HepG2 (cell line): Measurements from ENCODE around the gene FAM83C. TPM values are rescaled to one million over a fixed set of nuclear protein-coding genes. Genes with fewer than 3 reads are reported as not detected.
A peak's percentile ranks its signal among the peaks of the same experiment; 100 is the strongest.

ENCODE experiments used
- ATAC-seq: fragments of 200-7000 bp; cut with Tn5 transposase; 3 replicates; pipeline ENCODE4 v1.9.1; 2020; ENCODE audit warnings: mild to moderate bottlenecking, moderate library complexity
- BruUV-seq: library from RNA; stranded (reverse); fragments of 400-500 nt; replicated peaks from 2 replicates; lab custom pipeline; 2021; lab: Mats Ljungman, UMichigan
- CTCF ChIA-PET: fragments of 300-600 bp; formaldehyde crosslinking; extraction: SDS; loops from one replicate; lab custom pipeline; 2021; ENCODE audit warnings: low total read pairs, inconsistent platforms, low intra/inter-chr PET ratio; lab: Yijun Ruan, JAX
- POLR2A ChIA-PET: fragments of 350-600 bp; sonication (Branson Sonifier 250); formaldehyde crosslinking; loops from one replicate; lab custom pipeline; 2020; ENCODE audit warnings: antibody characterized with exemption, inconsistent platforms; lab: Yijun Ruan, JAX
- DNase-seq: peaks from one replicate; pipeline ENCODE4 v3.0.0-alpha.2; 2015; ENCODE audit warnings: low spot score
- FAIRE-seq: peaks from 3 replicates; lab custom pipeline; 2011; peaks lifted over from hg19 to GRCh38; lab: Jason Lieb, UNC
- H2AFZ ChIP-seq: one replicate; pipeline ENCODE4 v1.6.1; 2011; ENCODE audit warnings: low read length, inconsistent platforms
- H3K27ac ChIP-seq: fragments of 300-600 bp; 3 replicates; pipeline ENCODE4 v1.8.0; 2011; ENCODE audit warnings: mixed run types, mild to moderate bottlenecking, mixed read lengths, low read length, inconsistent platforms; ENCODE audit not compliant: insufficient read depth; ENCODE audit errors: extremely low read length
- H3K27me3 ChIP-seq, 2 experiments: fragments of 200-600 bp in 1 of 2; 2 replicates in 1 of 2; 3 replicates in 1 of 2; pipeline versions ENCODE4 v1.6.0 to v1.8.0; 2011; ENCODE audit warnings: low read length in 2 of 2, mild to moderate bottlenecking in 2 of 2, moderate library complexity in 2 of 2, inconsistent platforms in 1 of 2; ENCODE audit not compliant: insufficient read depth in 2 of 2, control insufficient read depth in 1 of 2
- H3K36me3 ChIP-seq, 2 experiments: fragments of 200-600 bp in 1 of 2; replicated peaks in 1 of 2; 2 replicates in 1 of 2; 3 replicates in 1 of 2; pipeline versions ENCODE4 v1.5.1 to v1.8.0; 2011; ENCODE audit warnings: low read length in 2 of 2, inconsistent platforms in 1 of 2; ENCODE audit not compliant: insufficient read depth in 2 of 2, control insufficient read depth in 1 of 2
- H3K4me1 ChIP-seq: 2 replicates; pipeline ENCODE4 v1.5.1; 2012; ENCODE audit warnings: low read length, inconsistent platforms; ENCODE audit not compliant: insufficient read depth
- H3K4me2 ChIP-seq: 2 replicates; pipeline ENCODE4 v1.6.0; 2011; ENCODE audit warnings: low read depth, low read length, inconsistent platforms
- H3K4me3 ChIP-seq, 3 experiments: fragments of 200-600 bp in 1 of 3; sonication (generic), shearing (Covaris generic) in 1 of 3; replicated peaks in 1 of 3; 2 replicates each; pipeline ENCODE4 v1.5.1; 2011 to 2016; ENCODE audit warnings: low read length in 3 of 3, inconsistent platforms in 2 of 3, low read depth in 2 of 3, mild to moderate bottlenecking in 2 of 3, control low read depth in 1 of 3, mixed read lengths in 1 of 3; ENCODE audit not compliant: insufficient read depth in 1 of 3
- H3K79me2 ChIP-seq: one replicate; pipeline ENCODE4 v1.6.1; 2011; ENCODE audit warnings: low read length, inconsistent platforms; ENCODE audit not compliant: insufficient read depth
- H3K9ac ChIP-seq: 2 replicates; pipeline ENCODE4 v1.6.0; 2011; ENCODE audit warnings: mild to moderate bottlenecking, low read depth, low read length, inconsistent platforms; ENCODE audit not compliant: insufficient read depth
- H3K9me3 ChIP-seq: 2 replicates; pipeline ENCODE4 v1.5.1; 2012; ENCODE audit warnings: mild to moderate bottlenecking, low read length
- H4K20me1 ChIP-seq: 2 replicates; pipeline ENCODE4 v1.6.0; 2011; ENCODE audit warnings: inconsistent platforms, mild to moderate bottlenecking, low read length, moderate library complexity; ENCODE audit not compliant: insufficient read depth
- ARNTL ChIP-seq: sonication (generic); formaldehyde crosslinking; IDR thresholded peaks from 2 replicates; pipeline ENCODE4 v1.4.0; 2020; ENCODE audit warnings: mild to moderate bottlenecking, missing genetic modification reagents
- EEA1 ChIP-seq: sonication (generic); formaldehyde crosslinking; IDR thresholded peaks from 2 replicates; pipeline ENCODE4 v1.5.1; 2020; ENCODE audit warnings: mild to moderate bottlenecking, missing genetic modification reagents, borderline replicate concordance
- KDM1A ChIP-seq: IDR thresholded peaks from 2 replicates; pipeline ENCODE4 v1.6.1; 2016; ENCODE audit warnings: missing compliant biosample characterization
- NPAS2 ChIP-seq: sonication (generic); formaldehyde crosslinking; IDR thresholded peaks from 2 replicates; pipeline ENCODE4 v1.8.0; 2022; ENCODE audit warnings: mild to moderate bottlenecking, missing genetic modification reagents, borderline replicate concordance
- NR0B2 ChIP-seq: sonication (generic); formaldehyde crosslinking; IDR thresholded peaks from 2 replicates; pipeline ENCODE4 v1.4.0; 2020; ENCODE audit warnings: mild to moderate bottlenecking, missing genetic modification reagents
- PHF8 ChIP-seq: sonication (generic); formaldehyde crosslinking; IDR thresholded peaks from 2 replicates; pipeline ENCODE4 v1.5.0; 2020; ENCODE audit warnings: missing genetic modification reagents
- TAF1 ChIP-seq: sonication (generic); formaldehyde crosslinking; IDR thresholded peaks from 2 replicates; pipeline ENCODE4 v1.4.0; 2020; ENCODE audit warnings: missing genetic modification reagents
- ZFP41 ChIP-seq: sonication (generic); formaldehyde crosslinking; IDR thresholded peaks from 2 replicates; pipeline ENCODE4 v1.4.0; 2020; ENCODE audit warnings: mild to moderate bottlenecking, missing genetic modification reagents, borderline replicate concordance
- ZNF207 ChIP-seq: fragments of 450-650 bp; IDR thresholded peaks from 2 replicates; pipeline ENCODE4 v1.6.1; 2016; ENCODE audit warnings: antibody characterized with exemption, borderline replicate concordance
- ZNF687 ChIP-seq: sonication (generic); formaldehyde crosslinking; IDR thresholded peaks from 2 replicates; pipeline ENCODE4 v1.5.1; 2020; ENCODE audit warnings: mild to moderate bottlenecking, missing genetic modification reagents, moderate library complexity
- ZUFSP ChIP-seq: sonication (generic); formaldehyde crosslinking; IDR thresholded peaks from 2 replicates; pipeline ENCODE4 v1.9.0; 2021; ENCODE audit warnings: missing genetic modification reagents, mild to moderate bottlenecking, borderline replicate concordance
- WGBS: methylation state at CpG from one replicate; pipeline ENCODE4 v1.1.6; 2017; ENCODE audit warnings: low lambda C conversion rate; 5-methylcytosine and 5-hydroxymethylcytosine counted together
- in situ Hi-C: cut with HindIII; loops from 2 replicates; pipeline ENCODE4 v1.10.0; 2017; ENCODE audit warnings: low pct_unique_long_range_greater_than_20kb; ENCODE audit not compliant: extremely low pct_ligation_motif_present
- intact Hi-C: fragments of 100-400 bp; cut with micrococcal nuclease; formaldehyde crosslinking; loops from one replicate; pipeline ENCODE4 v1.10.0; 2022; ENCODE audit not compliant: unreplicated experiment
- polyA plus RNA-seq, 8 experiments: library from polyadenylated mRNA; depleted of rRNA in 3 of 8; stranded (reverse) in 7 of 8; unstranded in 1 of 8; fragments of >200 nt; fragmentation: Illumina TruSeq in 4 of 8; extraction: Trizol in 4 of 8; gene quantifications; 2 replicates each; pipeline versions ENCODE4 v1.2.1 to v1.2.3, GENCODE V29; 2011 to 2016; ENCODE audit warnings: low read depth in 4 of 8, missing spikeins in 1 of 8, mixed read lengths in 1 of 8; ENCODE audit not compliant: insufficient read depth in 1 of 8
- total RNA-seq, 5 experiments: library from RNA; depleted of rRNA; stranded (reverse); fragments of >200 nt; fragmentation: Illumina TruSeq; extraction: Trizol; gene quantifications; 2 replicates each; pipeline ENCODE4 v1.2.3, GENCODE V29; 2016; ENCODE audit warnings: low read depth in 1 of 5

Gene FAM83C
- total and polyA plus RNA-seq, 2 of the 13 experiments (the other 11 are each of a cell fraction or from before 2014, with no cell fraction given) = 0.04 TPM; not detected in 1

DNA sequence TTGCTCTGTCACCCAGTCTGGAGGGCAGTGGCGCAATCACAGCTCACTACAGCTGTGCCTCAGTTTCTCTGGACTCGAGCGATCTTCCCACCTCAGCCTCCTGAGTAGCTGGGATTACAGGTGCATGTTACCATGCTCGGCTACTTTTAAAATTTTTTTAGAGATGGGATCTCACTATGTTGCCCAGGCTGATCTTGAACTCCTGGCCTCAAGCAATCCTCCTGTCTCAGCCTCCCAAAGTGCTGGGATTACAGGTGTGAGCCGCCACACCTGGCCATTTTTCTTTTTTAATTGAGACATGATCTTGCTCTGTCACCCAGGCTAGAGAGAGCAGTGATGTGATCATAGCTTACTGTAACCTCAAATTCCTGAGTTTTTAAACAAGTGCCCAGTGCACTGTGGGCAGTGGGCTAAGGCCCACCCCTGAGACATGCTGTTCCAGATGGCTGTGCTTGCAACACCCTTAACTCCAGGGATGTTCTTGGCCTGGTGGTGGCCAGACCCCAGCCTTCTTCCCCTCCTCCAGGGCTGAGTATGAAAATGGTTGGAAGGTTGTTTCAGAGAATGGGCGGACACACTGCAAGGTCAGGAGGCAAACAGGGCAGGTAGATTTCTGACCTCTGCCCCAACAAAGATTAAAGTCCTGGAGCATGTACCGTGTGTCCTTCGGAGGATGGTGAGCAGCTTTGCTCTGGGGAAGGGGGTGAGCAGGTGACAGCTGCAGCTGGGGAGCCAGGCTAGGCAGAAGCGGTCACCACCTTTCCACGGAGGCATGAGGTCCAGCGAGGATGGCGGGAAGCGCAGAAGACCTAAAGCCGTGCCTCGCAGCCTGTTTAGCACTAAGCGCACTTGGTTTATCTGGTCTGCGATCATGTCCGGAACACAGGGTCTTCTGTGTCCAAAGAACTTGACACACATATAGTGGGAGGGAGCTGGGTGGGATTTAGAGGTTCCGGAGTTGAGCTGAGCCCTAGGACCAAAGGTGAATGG is 1.4 kb upstream of the FAM83C start (continued):
- TF ChIP-seq ZNF687 (CRISPR knock-in tag) (peak; percentile 80), KDM1A (CRISPR knock-in tag) (no peak)

- DNase-seq (no peak), FAIRE-seq (no peak), ATAC-seq (peak; percentile 2; the same call in 2 of the 3 replicates)
- CTCF ChIA-PET = no interaction called here
- Histone ChIP-seq H2AFZ (no peak overlapping the region), H3K9me3 (no peaks in the 10 kb centered on the region), H3K79me2 (no peaks in the 10 kb centered on the region), H3K27me3 (peaks cover 11 to 65% of the 10 kb centered on the region in 2 experiments), H4K20me1 (no peaks in the 10 kb centered on the region), H3K4me3 (0 out of 6 replicates have a peak overlapping the region, but pooled peaks of 1 of the 3 experiments have one; percentile 2), H3K27ac (no peak overlapping the region), H3K9ac (no peak overlapping the region), H3K36me3 (no peaks in the 10 kb centered on the region), H3K4me2 (peak overlapping the region; percentile 18; the same call in 1 of the 2 replicates), H3K4me1 (peaks cover 76% of the 10 kb centered on the region)
- intact Hi-C loops (no loop called here), in situ Hi-C loops (no loop called here)
- BruUV-seq = no TSS peak
- 38% methylated on average over 23 of the region's 23 CpGs for WGBS
- POLR2A ChIA-PET = interaction anchor here (1.1 to 3.3 kb wide), 2 partner anchors 8 to 13 kb away, joined by 4 to 24 read pairs; partner anchors contain the start of gene EIF6
- no peak for TF ChIP-seq TAF1 (CRISPR knock-in tag)
- 0 out of 2 replicates have a peak, but pooled peaks have one; percentile 16 for TF ChIP-seq PHF8 (CRISPR knock-in tag)
- TF ChIP-seq ZFP41 (CRISPR knock-in tag) = no peak
- TF ChIP-seq ZNF207 = no peak
- TF ChIP-seq NR0B2 (CRISPR knock-in tag) = no peak
- peak; percentile 31; the same call in 1 of the 2 replicates for TF ChIP-seq ARNTL (CRISPR knock-in tag)
- TF ChIP-seq NPAS2 = peak; percentile 50; the same call in 1 of the 2 replicates
- TF ChIP-seq EEA1 (CRISPR knock-in tag) = no peak
- TF ChIP-seq ZUFSP (CRISPR knock-in tag) = no peak
Measured at GRCh38 chr20:35292504-35293285, 470 bp upstream of the FAM83C start.
